22Rv1 (cell line): ENCODE results near the gene BCL2L2.

Experiments used
- ZFX ChIP-seq: fragments of 450-650 bp; IDR thresholded peaks from 2 replicates; pipeline ENCODE4 v1.6.1; 2017; ENCODE audit warnings: antibody characterized with exemption, borderline replicate concordance
- TF ChIP-seq, protein P1 (sequence below): fragments of 450-650 bp; IDR thresholded peaks from 2 replicates; pipeline ENCODE4 v1.5.1; 2017; ENCODE audit warnings: mild to moderate bottlenecking

DNA sequence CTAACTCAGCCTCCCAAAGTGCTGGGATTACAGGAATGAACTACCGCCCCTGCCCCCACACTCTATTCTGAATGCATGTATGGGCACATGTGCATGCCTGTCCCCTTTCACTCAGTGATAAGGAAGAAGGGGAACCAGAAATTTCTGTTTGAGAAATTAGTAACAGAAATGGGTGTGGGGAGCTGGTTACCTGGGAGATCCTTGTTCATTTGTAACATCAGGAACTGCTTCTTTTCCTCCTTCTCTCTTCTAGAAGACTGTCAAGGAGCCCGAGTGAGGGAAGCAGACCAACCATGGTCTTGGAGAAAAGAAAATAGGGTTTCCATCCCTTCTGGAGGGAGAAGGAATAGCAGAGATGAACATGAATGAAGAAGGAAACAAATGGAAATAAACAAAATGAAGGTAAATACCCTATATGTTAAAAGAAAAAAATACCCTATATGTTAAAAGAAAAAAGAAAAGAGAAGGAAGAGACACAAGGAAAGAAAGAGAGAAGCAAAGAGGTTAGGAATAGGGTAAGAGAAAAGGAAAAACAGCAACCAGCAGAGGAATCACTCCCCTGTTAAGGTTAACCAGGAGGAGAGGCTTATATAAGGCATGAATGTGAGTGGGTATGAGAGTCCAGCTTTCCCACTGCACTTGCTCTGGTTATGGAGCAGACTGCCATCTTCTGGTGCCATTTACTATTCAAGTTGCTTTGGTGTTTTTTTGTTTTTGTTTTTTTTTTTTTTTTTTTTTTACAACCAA lies 7.2 kb upstream of the BCL2L2 start:
- TF ChIP-seq, protein P1, sequence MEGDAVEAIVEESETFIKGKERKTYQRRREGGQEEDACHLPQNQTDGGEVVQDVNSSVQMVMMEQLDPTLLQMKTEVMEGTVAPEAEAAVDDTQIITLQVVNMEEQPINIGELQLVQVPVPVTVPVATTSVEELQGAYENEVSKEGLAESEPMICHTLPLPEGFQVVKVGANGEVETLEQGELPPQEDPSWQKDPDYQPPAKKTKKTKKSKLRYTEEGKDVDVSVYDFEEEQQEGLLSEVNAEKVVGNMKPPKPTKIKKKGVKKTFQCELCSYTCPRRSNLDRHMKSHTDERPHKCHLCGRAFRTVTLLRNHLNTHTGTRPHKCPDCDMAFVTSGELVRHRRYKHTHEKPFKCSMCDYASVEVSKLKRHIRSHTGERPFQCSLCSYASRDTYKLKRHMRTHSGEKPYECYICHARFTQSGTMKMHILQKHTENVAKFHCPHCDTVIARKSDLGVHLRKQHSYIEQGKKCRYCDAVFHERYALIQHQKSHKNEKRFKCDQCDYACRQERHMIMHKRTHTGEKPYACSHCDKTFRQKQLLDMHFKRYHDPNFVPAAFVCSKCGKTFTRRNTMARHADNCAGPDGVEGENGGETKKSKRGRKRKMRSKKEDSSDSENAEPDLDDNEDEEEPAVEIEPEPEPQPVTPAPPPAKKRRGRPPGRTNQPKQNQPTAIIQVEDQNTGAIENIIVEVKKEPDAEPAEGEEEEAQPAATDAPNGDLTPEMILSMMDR, result peak; percentile 54
- TF ChIP-seq ZFX, result no peak
